Left renal pelvis (tissue), 4 donors: ENCODE measurements around the gene ZKSCAN2. TPM values are rescaled to one million over a fixed set of nuclear protein-coding genes. Genes with fewer than 3 reads are reported as not detected.
A peak's percentile ranks its signal among the peaks of the same experiment; 100 is the strongest.

Experiments used
- DNase-seq, 4 donors: peaks; one replicate each; pipeline ENCODE4 v3.0.0-alpha.2; 2013; ENCODE audit warnings: low read depth in 4 of 4, low spot score in 3 of 4
- polyA plus RNA-seq, 4 donors: library from polyadenylated mRNA; unstranded; fragments of 120-200 nt; gene quantifications; one replicate each; pipeline ENCODE4 v1.2.1, GENCODE V29; 2013; ENCODE audit not compliant: insufficient read length in 4 of 4

Gene ZKSCAN2
- polyA plus RNA-seq, 4 donors = 9.4 to 12.6 (median 11.1) TPM

- DNase-seq = no peak
Measured at GRCh38 chr16:25224731-25225319, 32.8 kb downstream of the ZKSCAN2 start.

GRCh38 chr16:25223964-25224363 lies 33.7 kb downstream of the ZKSCAN2 start:
- DNase-seq = no peak

- DNase-seq = no peak
Measured at GRCh38 chr16:25222959-25223358, 34.7 kb downstream of the ZKSCAN2 start.

- DNase-seq = no peak
Measured at GRCh38 chr16:25219070-25219737, 38.4 kb downstream of the ZKSCAN2 start.

GRCh38 chr16:25217921-25218320 lies 39.7 kb downstream of the ZKSCAN2 start:
- DNase-seq = no peak

GRCh38 chr16:25217112-25217511 lies 40.5 kb downstream of the ZKSCAN2 start:
- DNase-seq = no peak

- no peak for DNase-seq
Measured at GRCh38 chr16:25213709-25214397, 43.8 kb downstream of the ZKSCAN2 start.

GRCh38 chr16:25212636-25213035 lies 45.0 kb downstream of the ZKSCAN2 start:
- no peak for DNase-seq

- no peak for DNase-seq
Measured at GRCh38 chr16:25210758-25211157, 46.9 kb downstream of the ZKSCAN2 start.

GRCh38 chr16:25199457-25199856 lies 58.2 kb downstream of the ZKSCAN2 start:
- no peak for DNase-seq

GRCh38 chr16:25198021-25198420 lies 59.6 kb downstream of the ZKSCAN2 start:
- no peak for DNase-seq

- DNase-seq = no peak
Measured at GRCh38 chr16:25194273-25194878, 63.3 kb downstream of the ZKSCAN2 start.

GRCh38 chr16:25192096-25192495 lies 65.5 kb downstream of the ZKSCAN2 start:
- peak in 1 of 4 donors; percentile 15 for DNase-seq

GRCh38 chr16:25189305-25189704 lies 68.3 kb downstream of the ZKSCAN2 start:
- DNase-seq = no peak

- DNase-seq = no peak
Measured at GRCh38 chr16:25187491-25187795, 70.2 kb downstream of the ZKSCAN2 start.

Other genes with a start within 250 kb of the ZKSCAN2 start
- 10 to 100 TPM; 68.2 to 82.7 (median 78.6) TPM for gene ARHGAP17, start 242.5 kb downstream of the ZKSCAN2 start, polyA plus RNA-seq
- 10 to 100 TPM; 48.9 to 91.5 (median 70.2) TPM for gene LCMT1, start 146.1 kb downstream of the ZKSCAN2 start, polyA plus RNA-seq
- gene AQP8, start 40.9 kb downstream of the ZKSCAN2 start, polyA plus RNA-seq = not detected